Measurements from ENCODE around the gene POLD2. TPM values are rescaled to one million over a fixed set of nuclear protein-coding genes. Genes with fewer than 3 reads are reported as not detected.

Gene POLD2
- total and polyA plus RNA-seq, 2 of the 13 experiments (the other 11 are each of a cell fraction or from before 2014, with no cell fraction given) = 87.6 to 95.1 TPM

- TF ChIP-seq ZNF276 (CRISPR knock-in tag; IDR thresholded peaks at IDR 0.05; ENCODE audit: low read depth) (no peak), HMGXB4 (CRISPR knock-in tag; IDR thresholded peaks at IDR 0.05; ENCODE audit: borderline replicate concordance in 1 of 2, low read depth in 1 of 2) (peak in 1 of 2 experiments; percentile 37; a peak in 1 of 4 replicates), ZSCAN29 (CRISPR knock-in tag; conservative IDR thresholded peaks at IDR 0.05) (peak; percentile 45; the same call in 1 of the 2 replicates), HDAC1 (CRISPR knock-in tag; IDR thresholded peaks at IDR 0.05) (no peak), DDIT3 (CRISPR knock-in tag; IDR thresholded peaks at IDR 0.05) (no peak), CHCHD3 (CRISPR knock-in tag; IDR thresholded peaks at IDR 0.05) (no peak), HOXA5 (CRISPR knock-in tag; IDR thresholded peaks at IDR 0.05) (no peak), ZBTB43 (CRISPR knock-in tag; conservative IDR thresholded peaks at IDR 0.05) (no peak), ZNF703 (CRISPR knock-in tag; IDR thresholded peaks at IDR 0.05; ENCODE audit: borderline replicate concordance) (no peak), TCF7L2 (IDR thresholded peaks at IDR 0.05; ENCODE audit: low read depth, low read length) (no peak), YEATS4 (CRISPR knock-in tag; IDR thresholded peaks at IDR 0.05; ENCODE audit: borderline replicate concordance) (no peak), SSRP1 (CRISPR knock-in tag; IDR thresholded peaks at IDR 0.05) (no peak), GATAD2A (CRISPR knock-in tag; IDR thresholded peaks at IDR 0.05) (no peak), NCOA1 (CRISPR knock-in tag; IDR thresholded peaks at IDR 0.05) (no peak), ZGPAT (CRISPR knock-in tag; IDR thresholded peaks at IDR 0.05) (no peak), YY1 (IDR thresholded peaks at IDR 0.05; ENCODE audit: insufficient read depth, insufficient replicate concordance, low read depth, low read length) (peak; percentile 10), MAZ (IDR thresholded peaks at IDR 0.05; ENCODE audit: borderline replicate concordance, low read depth, low read length) (no peak), MAZ (CRISPR knock-in tag; IDR thresholded peaks at IDR 0.05; ENCODE audit: low read depth) (no peak), PITX1 (CRISPR knock-in tag; IDR thresholded peaks at IDR 0.05) (no peak), RELA (CRISPR knock-in tag; IDR thresholded peaks at IDR 0.05) (no peak), ZFP91 (CRISPR knock-in tag; IDR thresholded peaks at IDR 0.05; ENCODE audit: borderline replicate concordance) (peak; percentile 33; the same call in 1 of the 2 replicates)
These were observed 50.8 kb downstream of the POLD2 start (continued) for GRCh38 chr7:44072364-44073231.
